AG04450 (cell line): ENCODE measurements around the gene GFOD2. TPM values are rescaled to one million over a fixed set of nuclear protein-coding genes. Genes with fewer than 3 reads are reported as not detected.

Source experiments
- CTCF ChIA-PET: fragments of 300-600, 350-600 bp; formaldehyde crosslinking; extraction: SDS; loops from one replicate; lab custom pipeline; 2022; ENCODE audit warnings: antibody characterized with exemption, inconsistent platforms; lab: Charles Lee
- POLR2A ChIA-PET: fragments of 350-600 bp; formaldehyde crosslinking; extraction: SDS; loops from one replicate; lab custom pipeline; 2021; ENCODE audit warnings: antibody characterized with exemption, inconsistent platforms; lab: Yijun Ruan, JAX
- DNase-seq: peaks from one replicate; pipeline ENCODE4 v3.0.0-alpha.2; 2011; ENCODE audit warnings: low read depth, low spot score
- H3K27ac ChIP-seq: one replicate; pipeline ENCODE4 v1.5.1; 2012; ENCODE audit warnings: low read depth, low read length, control low read depth
- H3K27me3 ChIP-seq: one replicate; pipeline ENCODE4 v1.6.0; 2012; ENCODE audit warnings: low read length; ENCODE audit not compliant: control insufficient read depth, insufficient read depth
- H3K4me3 ChIP-seq: 2 replicates; pipeline ENCODE4 v1.5.1; 2011; ENCODE audit warnings: mild to moderate bottlenecking, low read depth, low read length, control low read depth
- H3K9me3 ChIP-seq: 2 replicates; pipeline ENCODE4 v1.5.1; 2012; ENCODE audit warnings: low read length; ENCODE audit not compliant: control insufficient read depth, insufficient read depth
- CTCF ChIP-seq: IDR thresholded peaks from 2 replicates; pipeline ENCODE4 v1.5.1; 2011; ENCODE audit warnings: low read depth, low read length, control low read depth, inconsistent platforms
- polyA plus RNA-seq: library from polyadenylated mRNA; depleted of rRNA; stranded (reverse); fragments of >200 nt; gene quantifications from 2 replicates; pipeline ENCODE4 v1.2.3, GENCODE V29; 2011

Gene GFOD2
- polyA plus RNA-seq, 1 experiment, result 11.1 TPM

GRCh38 chr16:67708368-67708771 lies 10.7 kb downstream of the GFOD2 start:
- no peaks in the 10 kb centered on the region for H3K27me3 ChIP-seq
- H3K9me3 ChIP-seq, result no peaks in the 10 kb centered on the region
- POLR2A ChIA-PET, result no interaction called here
- no peak for TF ChIP-seq CTCF
- no peak for DNase-seq
- no peak overlapping the region for H3K27ac ChIP-seq
- CTCF ChIA-PET, result no interaction called here
- H3K4me3 ChIP-seq, result no peak overlapping the region

GRCh38 chr16:67707790-67708189 lies 11.3 kb downstream of the GFOD2 start:
- POLR2A ChIA-PET, result no interaction called here
- no peak for TF ChIP-seq CTCF
- CTCF ChIA-PET, result no interaction called here
- no peaks in the 10 kb centered on the region for H3K27me3 ChIP-seq
- no peak overlapping the region for H3K4me3 ChIP-seq
- DNase-seq, result no peak
- no peaks in the 10 kb centered on the region for H3K9me3 ChIP-seq
- no peak overlapping the region for H3K27ac ChIP-seq

- ChIA-PET CTCF (no interaction called here), POLR2A (no interaction called here)
- TF ChIP-seq CTCF, result no peak
- Histone ChIP-seq H3K9me3 (no peaks in the 10 kb centered on the region), H3K27ac (no peak overlapping the region), H3K4me3 (no peak overlapping the region), H3K27me3 (no peaks in the 10 kb centered on the region)
- no peak for DNase-seq
These were observed 11.9 kb downstream of the GFOD2 start for GRCh38 chr16:67707210-67707609.

GRCh38 chr16:67704110-67704509 lies 15.0 kb downstream of the GFOD2 start:
- Histone ChIP-seq H3K9me3 (no peaks in the 10 kb centered on the region), H3K4me3 (no peak overlapping the region), H3K27me3 (no peaks in the 10 kb centered on the region), H3K27ac (no peak overlapping the region)
- ChIA-PET POLR2A (no interaction called here), CTCF (no interaction called here)
- TF ChIP-seq CTCF, result no peak
- DNase-seq, result no peak

- ChIA-PET POLR2A (no interaction called here), CTCF (no interaction called here)
- Histone ChIP-seq H3K9me3 (no peaks in the 10 kb centered on the region), H3K27ac (no peak overlapping the region), H3K4me3 (no peak overlapping the region), H3K27me3 (no peaks in the 10 kb centered on the region)
- TF ChIP-seq CTCF, result no peak
- DNase-seq, result no peak
These were observed 15.5 kb downstream of the GFOD2 start for GRCh38 chr16:67703626-67704025.
